RWPE2 (cell line): Measurements from ENCODE around the gene ARID5B.
"Not testable (repeated sequence)": the region's sequence is repeated elsewhere in the genome, so short reads cannot be mapped to it uniquely, and the experiment has no call there.

Experiments used
- ATAC-seq: fragments of 200-7000 bp; cut with Tn5 transposase; 3 replicates; pipeline ENCODE4 v1.9.1; 2021; ENCODE audit warnings: low read depth
- DNase-seq: peaks from one replicate; pipeline ENCODE4 v3.0.0-alpha.2; 2020; ENCODE audit warnings: low spot score
- H3K27ac ChIP-seq: fragments of 450-650 bp; 2 replicates; pipeline ENCODE4 v1.5.1; 2017; ENCODE audit warnings: mild to moderate bottlenecking; ENCODE audit not compliant: poor library complexity, severe bottlenecking
- H3K27me3 ChIP-seq: fragments of 250-450 bp; sonication (Bioruptor Pico); 2 replicates; pipeline ENCODE4 v1.5.1; 2021; ENCODE audit warnings: mild to moderate bottlenecking, moderate library complexity; ENCODE audit not compliant: insufficient read depth, poor library complexity, severe bottlenecking
- H3K36me3 ChIP-seq: fragments of 250-450 bp; sonication (Bioruptor Pico); 2 replicates; pipeline ENCODE4 v1.5.1; 2020; ENCODE audit warnings: low read depth, mild to moderate bottlenecking, moderate library complexity
- H3K4me1 ChIP-seq: fragments of 250-450 bp; sonication (Bioruptor Pico); 2 replicates; pipeline ENCODE4 v1.5.1; 2021; ENCODE audit warnings: mild to moderate bottlenecking, moderate library complexity; ENCODE audit not compliant: insufficient read depth, poor library complexity, severe bottlenecking
- H3K4me3 ChIP-seq: fragments of 250-450 bp; sonication (Bioruptor Pico); 2 replicates; pipeline ENCODE4 v1.5.1; 2021; ENCODE audit warnings: mild to moderate bottlenecking, moderate library complexity; ENCODE audit not compliant: severe bottlenecking
- H3K9me3 ChIP-seq: fragments of 250-450 bp; sonication (Bioruptor Pico); 2 replicates; pipeline ENCODE4 v1.5.1; 2021; ENCODE audit warnings: mild to moderate bottlenecking, moderate library complexity; ENCODE audit not compliant: severe bottlenecking
- CTCF ChIP-seq: fragments of 450-650 bp; IDR thresholded peaks from one replicate; pipeline ENCODE4 v1.5.1; 2017; ENCODE audit warnings: mild to moderate bottlenecking, moderate library complexity; ENCODE audit not compliant: poor library complexity, severe bottlenecking

Gene ARID5B

DNA sequence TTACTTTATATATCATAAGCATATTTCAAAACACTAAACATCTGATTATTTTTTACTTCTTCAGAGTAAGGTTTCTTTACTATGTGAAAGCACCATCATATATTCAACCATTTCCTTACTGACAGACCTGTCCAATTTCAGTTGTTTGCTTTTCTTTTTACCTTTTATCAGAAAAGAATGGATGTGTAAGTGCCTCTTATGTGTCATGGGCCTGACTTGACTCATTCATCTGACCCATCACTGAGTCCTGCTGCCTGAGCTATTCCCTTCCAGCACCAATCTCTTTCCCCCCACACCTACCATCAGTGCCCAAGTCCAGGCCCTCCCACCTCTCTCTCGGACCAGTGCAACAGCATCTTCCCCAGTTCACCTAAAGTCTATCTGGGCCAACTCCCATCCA lies 41.7 kb upstream of the ARID5B start:
- Histone ChIP-seq H3K27me3 (no peaks in the 10 kb centered on the region), H3K4me1 (no peaks in the 10 kb centered on the region), H3K4me3 (no peak overlapping the region), H3K27ac (no peak overlapping the region), H3K9me3 (no peaks in the 10 kb centered on the region), H3K36me3 (no peaks in the 10 kb centered on the region)
- TF ChIP-seq CTCF, result no peak
- DNase-seq (no peak), ATAC-seq (no peak)

GRCh38 chr10:61860964-61861758 lies 40.3 kb upstream of the ARID5B start:
- no peaks in the 10 kb centered on the region for H3K4me1 ChIP-seq
- ATAC-seq, result no peak
- H3K9me3 ChIP-seq, result no peaks in the 10 kb centered on the region

GRCh38 chr10:61863981-61864380 lies 37.5 kb upstream of the ARID5B start:
- no peak for ATAC-seq
- DNase-seq, result no peak

More at GRCh38 chr10:61860964-61861758, 40.3 kb upstream of the ARID5B start:
- Histone ChIP-seq H3K27ac (no peak overlapping the region), H3K27me3 (no peaks in the 10 kb centered on the region), H3K4me3 (no peak overlapping the region), H3K36me3 (no peaks in the 10 kb centered on the region)
- no peak for DNase-seq
- TF ChIP-seq CTCF, result no peak

DNA sequence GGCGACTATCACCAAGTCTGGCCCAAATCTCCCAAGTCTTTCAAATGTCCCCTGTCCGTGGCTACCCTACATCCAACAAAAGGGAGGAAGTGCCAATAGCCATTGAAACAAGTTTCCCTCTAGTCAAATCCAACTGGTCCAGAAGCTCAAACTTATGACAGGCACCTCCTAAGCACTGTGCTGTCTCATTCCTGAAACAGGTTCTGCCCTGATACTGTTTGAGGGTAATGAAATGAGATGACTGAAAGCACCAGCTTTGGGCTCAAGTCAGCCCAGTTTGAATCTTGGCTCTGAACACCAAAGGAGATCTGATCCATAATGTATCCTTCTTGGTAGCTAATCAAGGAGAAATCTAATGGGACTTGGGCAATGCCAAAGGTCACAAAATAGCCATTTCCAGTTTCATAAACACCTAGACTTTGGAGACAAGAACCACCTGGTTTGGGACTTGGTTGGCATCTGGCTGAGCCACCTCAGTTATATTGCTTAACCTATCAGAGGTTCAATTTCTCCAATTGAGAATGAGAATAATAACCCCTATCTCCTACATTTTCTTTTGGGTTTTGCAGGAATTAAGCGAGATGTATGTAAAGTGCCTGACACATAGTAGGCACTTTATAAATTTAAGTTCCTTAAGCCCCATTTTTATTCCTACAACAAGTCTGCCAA lies 34.7 kb upstream of the ARID5B start:
- Histone ChIP-seq H3K36me3 (no peaks in the 10 kb centered on the region), H3K27ac (no peak overlapping the region), H3K4me1 (peaks cover 6% of the 10 kb centered on the region), H3K27me3 (no peaks in the 10 kb centered on the region), H3K4me3 (no peak overlapping the region), H3K9me3 (no peaks in the 10 kb centered on the region)
- ATAC-seq, result no peak
- TF ChIP-seq CTCF, result no peak
- DNase-seq, result no peak

More at GRCh38 chr10:61863981-61864380, 37.5 kb upstream of the ARID5B start:
- H3K27ac ChIP-seq, result no peak overlapping the region
- H3K4me1 ChIP-seq, result no peaks in the 10 kb centered on the region
- H3K9me3 ChIP-seq, result no peaks in the 10 kb centered on the region
- H3K4me3 ChIP-seq, result no peak overlapping the region
- H3K27me3 ChIP-seq, result no peaks in the 10 kb centered on the region
- TF ChIP-seq CTCF, result no peak
- no peaks in the 10 kb centered on the region for H3K36me3 ChIP-seq

DNA sequence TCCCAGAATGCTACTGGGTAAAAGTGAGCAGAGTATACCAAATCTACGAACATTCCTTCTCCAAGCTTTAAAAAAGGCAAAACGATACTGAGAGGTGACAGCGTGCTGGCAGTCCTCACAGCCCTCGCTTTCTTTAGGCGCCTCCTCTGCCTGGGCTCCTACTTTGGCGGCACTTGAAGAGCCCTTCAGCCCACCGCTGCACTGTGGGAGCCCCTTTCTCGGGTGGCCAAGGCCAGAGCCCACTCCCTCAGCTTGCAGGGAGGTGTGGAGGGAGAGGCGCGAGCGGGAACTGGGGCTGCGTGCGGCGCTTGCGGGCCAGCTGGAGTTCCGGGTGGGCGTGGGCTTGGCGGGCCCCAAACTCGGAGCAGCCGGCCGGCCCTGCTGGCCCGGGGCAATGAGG lies 34.1 kb upstream of the ARID5B start:
- H3K4me3 ChIP-seq, H3K27ac ChIP-seq, H3K36me3 ChIP-seq, H3K9me3 ChIP-seq, H3K4me1 ChIP-seq, H3K27me3 ChIP-seq, DNase-seq, ATAC-seq: not testable (repeated sequence)

GRCh38 chr10:61867817-61868216 lies 33.7 kb upstream of the ARID5B start:
- not testable (repeated sequence) for H3K4me3 ChIP-seq, H3K4me1 ChIP-seq, ATAC-seq, H3K27me3 ChIP-seq, H3K9me3 ChIP-seq, DNase-seq, H3K36me3 ChIP-seq, H3K27ac ChIP-seq
